ENCODE results near the gene LPA.

The LPA gene

GRCh38 chr6:160509610-160510009 is 154.5 kb downstream of the LPA start:
- no peak for DNase-seq

GRCh38 chr6:160508599-160508998 is 155.5 kb downstream of the LPA start:
- no peak for DNase-seq

- no peak for DNase-seq
These were observed 156.7 kb downstream of the LPA start for GRCh38 chr6:160507420-160507819.

GRCh38 chr6:160505970-160506369 is 158.1 kb downstream of the LPA start:
- DNase-seq, result no peak

- DNase-seq, result no peak
These were observed 163.4 kb downstream of the LPA start for GRCh38 chr6:160500639-160501038.

GRCh38 chr6:160494576-160494975 is 169.5 kb downstream of the LPA start:
- DNase-seq, result no peak

- DNase-seq, result no peak
These were observed 175.0 kb downstream of the LPA start for GRCh38 chr6:160489091-160489490.

- DNase-seq, result no peak
These were observed 177.0 kb downstream of the LPA start for GRCh38 chr6:160487116-160487515.

All from CD4-positive, alpha-beta T cell treated with Interleukin-17A for 4 hours (primary cell).